Mammary epithelial cell (primary cell): ENCODE data around the gene STON2.

Experiments used
- EZH2 ChIP-seq: IDR thresholded peaks from 2 replicates; pipeline ENCODE4 v1.6.1; 2012; ENCODE audit warnings: low read length, inconsistent platforms, borderline replicate concordance
- TF ChIP-seq, protein P1 (sequence below), 2 donors: IDR thresholded peaks in 1 of 2; conservative IDR thresholded peaks in 1 of 2; 2 replicates each; pipeline ENCODE4 v1.5.1; 2011 to 2012; ENCODE audit warnings: inconsistent platforms in 2 of 2, low read length in 2 of 2, mild to moderate bottlenecking in 2 of 2, control low read depth in 1 of 2, low read depth in 1 of 2; ENCODE audit not compliant: insufficient read depth in 1 of 2; ENCODE audit errors: extremely low read depth in 1 of 2

DNA sequence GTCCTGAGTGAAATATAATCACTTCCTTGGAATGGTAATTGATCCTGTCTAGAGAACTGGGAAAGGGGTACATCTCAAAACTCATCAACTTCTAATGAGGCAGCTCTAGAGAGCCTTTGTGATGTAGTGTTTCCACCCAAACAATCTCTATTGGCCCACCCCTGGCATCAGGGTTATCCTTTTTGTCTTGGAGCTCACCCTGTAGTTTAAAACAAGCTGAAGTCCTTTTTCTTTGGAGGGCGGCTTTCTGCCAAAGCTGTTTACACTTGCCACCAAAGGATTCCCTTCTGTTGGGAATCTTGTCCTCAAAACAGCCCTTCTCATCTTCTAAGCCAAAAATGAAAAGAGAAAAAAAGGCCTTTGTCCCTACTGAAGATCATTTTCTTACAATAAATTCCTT lies 118.8 kb downstream of the STON2 start:
- TF ChIP-seq, protein P1, sequence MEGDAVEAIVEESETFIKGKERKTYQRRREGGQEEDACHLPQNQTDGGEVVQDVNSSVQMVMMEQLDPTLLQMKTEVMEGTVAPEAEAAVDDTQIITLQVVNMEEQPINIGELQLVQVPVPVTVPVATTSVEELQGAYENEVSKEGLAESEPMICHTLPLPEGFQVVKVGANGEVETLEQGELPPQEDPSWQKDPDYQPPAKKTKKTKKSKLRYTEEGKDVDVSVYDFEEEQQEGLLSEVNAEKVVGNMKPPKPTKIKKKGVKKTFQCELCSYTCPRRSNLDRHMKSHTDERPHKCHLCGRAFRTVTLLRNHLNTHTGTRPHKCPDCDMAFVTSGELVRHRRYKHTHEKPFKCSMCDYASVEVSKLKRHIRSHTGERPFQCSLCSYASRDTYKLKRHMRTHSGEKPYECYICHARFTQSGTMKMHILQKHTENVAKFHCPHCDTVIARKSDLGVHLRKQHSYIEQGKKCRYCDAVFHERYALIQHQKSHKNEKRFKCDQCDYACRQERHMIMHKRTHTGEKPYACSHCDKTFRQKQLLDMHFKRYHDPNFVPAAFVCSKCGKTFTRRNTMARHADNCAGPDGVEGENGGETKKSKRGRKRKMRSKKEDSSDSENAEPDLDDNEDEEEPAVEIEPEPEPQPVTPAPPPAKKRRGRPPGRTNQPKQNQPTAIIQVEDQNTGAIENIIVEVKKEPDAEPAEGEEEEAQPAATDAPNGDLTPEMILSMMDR (conservative IDR thresholded peaks at IDR 0.05 in 1 of 2, IDR thresholded peaks at IDR 0.05 in 1 of 2; ENCODE audit: extremely low read depth in 1 of 2, insufficient read depth in 1 of 2, low read depth in 1 of 2, low read length in 2 of 2): no peak
- TF ChIP-seq EZH2: no peak
